ENCODE measurements around the gene SHROOM2.
A peak's percentile ranks its signal among the peaks of the same experiment; 100 is the strongest.

SHROOM2 gene

DNA sequence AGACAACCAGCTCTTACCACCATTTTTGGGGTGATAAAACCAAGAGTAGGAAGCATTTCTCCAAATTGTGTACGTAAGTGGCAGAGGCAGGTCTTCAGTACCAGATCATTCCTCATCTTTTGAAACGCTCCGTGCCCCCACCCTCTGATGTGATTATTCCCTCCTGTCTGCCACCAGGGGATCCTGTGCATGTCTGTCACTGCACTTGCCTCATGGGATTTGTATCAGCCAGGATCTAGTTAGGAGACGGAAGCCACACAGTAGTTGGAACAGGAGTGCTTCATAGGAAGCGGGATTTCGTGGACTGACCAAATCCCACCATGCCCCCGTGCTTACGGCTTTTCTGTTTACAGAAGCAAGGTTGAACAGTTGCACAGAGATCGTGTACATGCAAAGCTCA is 75.5 kb downstream of the SHROOM2 start:
- TF ChIP-seq, protein P1, sequence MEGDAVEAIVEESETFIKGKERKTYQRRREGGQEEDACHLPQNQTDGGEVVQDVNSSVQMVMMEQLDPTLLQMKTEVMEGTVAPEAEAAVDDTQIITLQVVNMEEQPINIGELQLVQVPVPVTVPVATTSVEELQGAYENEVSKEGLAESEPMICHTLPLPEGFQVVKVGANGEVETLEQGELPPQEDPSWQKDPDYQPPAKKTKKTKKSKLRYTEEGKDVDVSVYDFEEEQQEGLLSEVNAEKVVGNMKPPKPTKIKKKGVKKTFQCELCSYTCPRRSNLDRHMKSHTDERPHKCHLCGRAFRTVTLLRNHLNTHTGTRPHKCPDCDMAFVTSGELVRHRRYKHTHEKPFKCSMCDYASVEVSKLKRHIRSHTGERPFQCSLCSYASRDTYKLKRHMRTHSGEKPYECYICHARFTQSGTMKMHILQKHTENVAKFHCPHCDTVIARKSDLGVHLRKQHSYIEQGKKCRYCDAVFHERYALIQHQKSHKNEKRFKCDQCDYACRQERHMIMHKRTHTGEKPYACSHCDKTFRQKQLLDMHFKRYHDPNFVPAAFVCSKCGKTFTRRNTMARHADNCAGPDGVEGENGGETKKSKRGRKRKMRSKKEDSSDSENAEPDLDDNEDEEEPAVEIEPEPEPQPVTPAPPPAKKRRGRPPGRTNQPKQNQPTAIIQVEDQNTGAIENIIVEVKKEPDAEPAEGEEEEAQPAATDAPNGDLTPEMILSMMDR (IDR thresholded peaks at IDR 0.05; ENCODE audit: extremely low read depth, insufficient read depth, missing control alignments) = no peak
- DNase-seq (ENCODE audit: low spot score) = no peak
- in situ Hi-C loops (cut with MboI; ENCODE audit: low pct_unique_long_range_greater_than_20kb, low sequenced_read_pairs, unreplicated experiment) = no loop called here

DNA sequence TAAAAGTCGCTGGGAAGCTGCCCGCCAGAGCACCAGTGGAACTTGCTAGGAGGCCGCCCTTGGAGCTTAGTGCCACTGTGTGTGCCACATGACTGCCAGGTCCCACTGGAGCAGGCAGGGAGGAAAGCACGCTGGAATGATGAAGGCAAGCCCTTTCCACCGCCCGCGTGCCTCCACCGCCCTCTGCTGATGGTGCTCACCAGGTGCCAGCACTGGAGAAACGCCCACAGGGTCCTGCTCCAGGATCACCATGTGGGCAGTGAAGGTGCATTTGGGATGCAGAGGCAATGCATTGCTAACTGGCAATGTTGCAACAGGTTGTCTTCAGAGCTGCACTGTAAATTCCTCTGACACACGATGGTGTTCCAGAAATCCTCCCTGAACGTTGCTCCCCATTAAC is 76.3 kb downstream of the SHROOM2 start:
- in situ Hi-C loops (cut with MboI; ENCODE audit: low pct_unique_long_range_greater_than_20kb, low sequenced_read_pairs, unreplicated experiment) = no loop called here
- no peak for DNase-seq (ENCODE audit: low spot score)

GRCh38 chrX:9862953-9863352 is 76.7 kb downstream of the SHROOM2 start:
- no peak for DNase-seq (ENCODE audit: low spot score)
- TF ChIP-seq, protein P1 (IDR thresholded peaks at IDR 0.05; ENCODE audit: extremely low read depth, insufficient read depth, missing control alignments) = no peak
- in situ Hi-C loops (cut with MboI; ENCODE audit: low pct_unique_long_range_greater_than_20kb, low sequenced_read_pairs, unreplicated experiment) = no loop called here

More for the DNA sequence above, 76.3 kb downstream of the SHROOM2 start:
- TF ChIP-seq, protein P1 (IDR thresholded peaks at IDR 0.05; ENCODE audit: extremely low read depth, insufficient read depth, missing control alignments) = peak; percentile 1

- TF ChIP-seq, protein P1 (IDR thresholded peaks at IDR 0.05; ENCODE audit: extremely low read depth, insufficient read depth, missing control alignments) = no peak
- no peak for DNase-seq (ENCODE audit: low spot score)
- in situ Hi-C loops (cut with MboI; ENCODE audit: low pct_unique_long_range_greater_than_20kb, low sequenced_read_pairs, unreplicated experiment) = no loop called here
Observed at GRCh38 chrX:9864011-9864410, 77.8 kb downstream of the SHROOM2 start.

DNA sequence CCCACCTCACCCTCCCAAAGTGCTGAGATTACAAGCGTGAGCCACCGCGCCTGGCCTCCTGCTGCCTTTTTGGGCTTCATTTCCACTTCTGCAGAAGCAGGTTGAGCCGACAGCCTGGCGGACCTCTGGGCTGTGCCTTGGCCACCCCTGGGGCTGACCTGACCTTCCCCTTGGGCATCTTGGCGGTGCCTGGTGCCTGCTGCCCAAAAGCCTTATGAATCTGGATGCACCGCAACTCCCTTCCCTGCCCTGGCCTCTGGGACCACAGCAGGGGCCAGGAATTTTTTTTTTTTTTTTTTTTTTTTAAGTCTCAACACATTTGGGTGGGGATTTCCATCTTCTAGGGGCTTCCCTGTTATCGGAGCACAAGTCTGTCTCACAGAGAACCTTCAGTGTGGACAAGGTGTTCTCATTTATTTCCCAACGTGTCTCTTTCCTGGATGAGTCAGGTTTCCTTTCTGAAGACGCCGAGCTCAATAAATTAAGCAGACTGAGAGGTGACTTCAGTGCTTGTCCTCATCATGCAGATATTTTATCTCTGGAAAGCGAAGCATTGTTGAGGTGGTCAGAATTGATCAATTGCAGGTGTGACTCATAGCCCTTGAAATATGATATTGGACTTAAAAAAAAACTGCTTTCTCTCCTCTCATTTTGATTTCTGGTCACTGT is 79.7 kb downstream of the SHROOM2 start:
- TF ChIP-seq, protein P1 (IDR thresholded peaks at IDR 0.05; ENCODE audit: extremely low read depth, insufficient read depth, missing control alignments) = no peak
- peak; percentile 56 for DNase-seq (ENCODE audit: low spot score)
- in situ Hi-C loops (cut with MboI; ENCODE audit: low pct_unique_long_range_greater_than_20kb, low sequenced_read_pairs, unreplicated experiment) = no loop called here

DNA sequence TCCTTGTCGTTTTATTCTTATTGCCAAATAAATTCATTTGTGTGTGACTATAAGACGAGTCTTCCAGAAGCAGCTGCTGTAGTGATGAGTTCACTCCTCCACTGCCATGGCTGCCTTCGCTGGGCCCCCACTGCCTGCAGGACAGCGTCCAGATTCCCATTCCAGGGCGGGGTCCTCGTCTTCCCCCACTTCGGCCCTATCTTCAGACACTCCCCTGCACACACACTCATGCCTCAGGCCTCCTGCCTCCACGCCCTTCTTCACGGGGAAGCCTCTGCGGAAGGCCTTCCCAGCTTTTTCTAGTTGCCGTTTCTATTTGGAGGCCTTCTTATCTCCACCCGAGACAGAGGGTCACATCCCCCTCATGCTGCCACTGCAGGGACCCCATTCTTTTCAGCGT is 80.4 kb downstream of the SHROOM2 start:
- TF ChIP-seq, protein P1 (IDR thresholded peaks at IDR 0.05; ENCODE audit: extremely low read depth, insufficient read depth, missing control alignments) = no peak
- in situ Hi-C loops (cut with MboI; ENCODE audit: low pct_unique_long_range_greater_than_20kb, low sequenced_read_pairs, unreplicated experiment) = no loop called here
- no peak for DNase-seq (ENCODE audit: low spot score)
